Measurements from ENCODE around the gene ZFP36L2. TPM values are rescaled to one million over a fixed set of nuclear protein-coding genes. Genes with fewer than 3 reads are reported as not detected.

The ZFP36L2 gene
- total RNA-seq, 1 donor from 2014 or later, result 8.2 TPM

- peak; percentile 91 for DNase-seq (ENCODE audit: low read depth)
- TF ChIP-seq CTCF (IDR thresholded peaks at IDR 0.05; ENCODE audit: insufficient read depth, low read length, severe bottlenecking), result no peak
- no peak overlapping the region for H3K4me3 ChIP-seq (ENCODE audit: low read depth, low read length)
- FAIRE-seq, result no peak
- H3K27me3 ChIP-seq (ENCODE audit: control insufficient read depth, insufficient read depth, low read length), result no peaks in the 10 kb centered on the region
- no peaks in the 10 kb centered on the region for H3K36me3 ChIP-seq (ENCODE audit: control insufficient read depth, insufficient read depth, low read length)
These were observed 26.6 kb downstream of the ZFP36L2 start for GRCh38 chr2:43199492-43200488.

DNA sequence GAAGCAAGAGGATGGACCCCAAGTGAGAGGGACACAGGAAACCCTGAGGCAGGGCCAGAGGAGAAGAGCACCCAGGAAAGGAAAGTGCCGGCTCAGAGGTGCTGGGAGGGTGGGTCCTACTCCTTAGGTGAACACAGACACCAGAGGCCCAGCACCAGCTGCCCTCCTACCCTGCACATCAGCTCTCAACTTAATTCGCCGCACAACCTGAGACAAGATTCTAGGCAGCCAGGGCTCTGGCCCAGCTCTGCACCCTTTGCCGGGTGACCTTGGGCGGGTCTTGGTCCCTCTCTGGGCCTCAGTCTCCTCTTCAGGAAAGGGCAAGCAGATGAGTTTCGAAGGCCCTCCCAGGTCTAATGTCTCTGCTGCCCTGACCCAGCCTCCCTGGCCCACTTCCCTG, 28.1 kb downstream of the ZFP36L2 start:
- FAIRE-seq (no peak), DNase-seq (ENCODE audit: low read depth) (no peak)
- H3K36me3 ChIP-seq (ENCODE audit: control insufficient read depth, insufficient read depth, low read length), result no peaks in the 10 kb centered on the region
- H3K27me3 ChIP-seq (ENCODE audit: control insufficient read depth, insufficient read depth, low read length), result no peaks in the 10 kb centered on the region
- no peak for TF ChIP-seq CTCF (IDR thresholded peaks at IDR 0.05; ENCODE audit: insufficient read depth, low read length, severe bottlenecking)
- no peak overlapping the region for H3K4me3 ChIP-seq (ENCODE audit: low read depth, low read length)

DNA sequence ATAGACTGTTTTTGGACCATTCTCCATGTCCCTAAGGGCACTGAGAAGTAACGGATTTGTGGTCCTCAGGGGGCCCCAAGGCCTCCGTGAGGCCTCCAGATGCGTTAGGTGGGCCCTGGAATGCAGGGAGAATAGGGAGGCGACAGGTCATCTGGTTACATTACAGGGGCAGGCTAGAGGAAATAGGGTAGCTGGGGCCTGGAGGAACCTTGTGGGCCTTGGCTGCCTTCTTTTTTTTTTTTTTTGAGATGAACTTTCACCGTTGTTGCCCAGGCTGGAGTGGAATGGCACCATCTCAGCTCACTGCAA, 28.9 kb downstream of the ZFP36L2 start:
- no peaks in the 10 kb centered on the region for H3K27me3 ChIP-seq (ENCODE audit: control insufficient read depth, insufficient read depth, low read length)
- H3K36me3 ChIP-seq (ENCODE audit: control insufficient read depth, insufficient read depth, low read length), result no peaks in the 10 kb centered on the region
- FAIRE-seq (no peak), DNase-seq (ENCODE audit: low read depth) (no peak)
- H3K4me3 ChIP-seq (ENCODE audit: low read depth, low read length), result no peak overlapping the region
- TF ChIP-seq CTCF (IDR thresholded peaks at IDR 0.05; ENCODE audit: insufficient read depth, low read length, severe bottlenecking), result no peak

GRCh38 chr2:43196768-43197587, 29.4 kb downstream of the ZFP36L2 start:
- TF ChIP-seq CTCF (IDR thresholded peaks at IDR 0.05; ENCODE audit: insufficient read depth, low read length, severe bottlenecking), result no peak
- Histone ChIP-seq H3K4me3 (ENCODE audit: low read depth, low read length) (no peak overlapping the region), H3K27me3 (ENCODE audit: control insufficient read depth, insufficient read depth, low read length) (no peaks in the 10 kb centered on the region), H3K36me3 (ENCODE audit: control insufficient read depth, insufficient read depth, low read length) (no peaks in the 10 kb centered on the region)
- FAIRE-seq, result no peak
- no peak for DNase-seq (ENCODE audit: low read depth)

DNA sequence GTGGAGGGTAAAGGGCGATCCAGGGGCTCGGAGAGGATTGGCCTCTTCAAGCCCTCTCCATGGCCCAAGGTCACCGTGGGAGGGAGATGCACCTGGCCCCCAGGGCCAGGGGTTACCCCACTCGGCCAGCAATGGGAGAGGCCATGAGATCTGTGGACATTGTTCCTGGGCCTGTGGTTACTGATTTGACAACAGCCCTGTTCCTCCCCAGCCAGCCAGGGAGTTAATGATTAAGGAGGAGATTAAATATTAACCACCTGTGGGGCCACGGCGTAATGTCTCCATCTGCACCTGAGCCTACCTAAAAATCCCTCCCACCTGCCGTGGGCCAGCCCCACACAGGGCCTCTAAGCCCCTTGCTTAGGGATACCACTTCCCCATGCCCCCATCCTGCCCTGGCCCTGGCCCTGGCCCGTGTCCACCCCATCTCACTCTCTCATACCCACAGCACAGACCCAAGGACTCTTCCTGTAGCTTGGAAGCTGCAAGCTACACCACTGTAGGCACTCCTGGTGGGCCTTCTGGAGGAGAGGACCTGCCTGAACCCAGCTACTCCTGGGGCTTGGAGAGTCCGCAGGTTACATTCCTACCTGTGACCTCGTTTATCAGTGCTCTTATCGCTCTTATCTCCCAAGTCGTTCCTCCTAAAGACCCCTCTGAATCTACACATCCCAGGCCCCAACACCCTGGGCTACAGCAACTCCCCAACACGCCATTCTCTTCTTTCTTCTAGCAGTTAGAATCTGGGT, 32.1 kb downstream of the ZFP36L2 start:
- DNase-seq (ENCODE audit: low read depth), result no peak
- Histone ChIP-seq H3K27me3 (ENCODE audit: control insufficient read depth, insufficient read depth, low read length) (no peaks in the 10 kb centered on the region), H3K36me3 (ENCODE audit: control insufficient read depth, insufficient read depth, low read length) (no peaks in the 10 kb centered on the region), H3K4me3 (ENCODE audit: low read depth, low read length) (no peak overlapping the region)
- TF ChIP-seq CTCF (IDR thresholded peaks at IDR 0.05; ENCODE audit: insufficient read depth, low read length, severe bottlenecking), result no peak
- FAIRE-seq, result no peak

All from bronchial epithelial cell (primary cell).